PC-3 (cell line): ENCODE measurements around the gene MAP4K2.

Experiments used
- EZH2 ChIP-seq: fragments of 300-600 bp; sonication (generic); IDR thresholded peaks from one replicate; pipeline ENCODE4 v1.6.1; 2017; ENCODE audit warnings: antibody characterized with exemption, mild to moderate bottlenecking, low read length; ENCODE audit not compliant: unreplicated experiment
- TF ChIP-seq, protein P1 (sequence below): fragments of 300-600 bp; sonication (generic); conservative IDR thresholded peaks from 2 replicates; pipeline ENCODE4 v1.5.1; 2017; ENCODE audit warnings: antibody characterized with exemption, low read depth, mild to moderate bottlenecking, low read length

DNA sequence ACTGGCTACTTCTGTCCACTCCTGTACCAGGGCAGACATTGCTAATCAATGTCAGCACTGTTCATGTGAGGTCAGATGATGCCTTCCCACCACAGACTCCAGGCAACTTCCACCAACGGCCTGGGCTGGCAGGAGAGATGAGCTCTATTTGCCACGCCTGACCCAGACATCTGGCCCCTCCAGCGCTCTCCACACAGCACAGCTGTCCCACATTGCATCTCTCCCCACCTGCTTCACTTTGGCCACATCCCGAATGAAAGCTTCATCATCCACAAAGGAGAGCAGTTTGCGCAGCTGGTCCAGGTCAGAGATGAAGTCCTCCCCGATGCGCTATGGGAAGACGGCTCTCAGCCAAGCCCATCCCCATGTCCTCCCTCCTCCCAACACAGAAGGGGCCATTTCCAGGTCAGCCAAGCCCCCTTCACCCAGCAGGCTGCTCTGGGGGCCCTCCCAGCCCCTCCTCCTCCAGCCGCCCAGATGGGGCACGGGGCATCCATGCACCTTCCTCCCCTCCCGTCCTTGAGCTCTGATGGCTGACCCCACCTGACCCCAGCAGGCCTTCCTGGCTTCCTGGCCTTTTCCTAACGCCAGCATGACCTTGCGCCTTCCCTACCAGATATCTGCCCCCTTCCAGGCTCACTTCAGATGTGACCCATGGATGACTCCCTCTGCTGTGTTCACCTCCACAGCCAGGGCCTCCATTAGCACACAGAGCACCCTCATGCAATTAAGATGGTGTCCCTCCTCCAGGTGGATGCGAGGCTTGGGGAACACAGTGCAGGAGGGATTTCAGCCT is 50.6 kb downstream of the MAP4K2 start:
- TF ChIP-seq, protein P1, sequence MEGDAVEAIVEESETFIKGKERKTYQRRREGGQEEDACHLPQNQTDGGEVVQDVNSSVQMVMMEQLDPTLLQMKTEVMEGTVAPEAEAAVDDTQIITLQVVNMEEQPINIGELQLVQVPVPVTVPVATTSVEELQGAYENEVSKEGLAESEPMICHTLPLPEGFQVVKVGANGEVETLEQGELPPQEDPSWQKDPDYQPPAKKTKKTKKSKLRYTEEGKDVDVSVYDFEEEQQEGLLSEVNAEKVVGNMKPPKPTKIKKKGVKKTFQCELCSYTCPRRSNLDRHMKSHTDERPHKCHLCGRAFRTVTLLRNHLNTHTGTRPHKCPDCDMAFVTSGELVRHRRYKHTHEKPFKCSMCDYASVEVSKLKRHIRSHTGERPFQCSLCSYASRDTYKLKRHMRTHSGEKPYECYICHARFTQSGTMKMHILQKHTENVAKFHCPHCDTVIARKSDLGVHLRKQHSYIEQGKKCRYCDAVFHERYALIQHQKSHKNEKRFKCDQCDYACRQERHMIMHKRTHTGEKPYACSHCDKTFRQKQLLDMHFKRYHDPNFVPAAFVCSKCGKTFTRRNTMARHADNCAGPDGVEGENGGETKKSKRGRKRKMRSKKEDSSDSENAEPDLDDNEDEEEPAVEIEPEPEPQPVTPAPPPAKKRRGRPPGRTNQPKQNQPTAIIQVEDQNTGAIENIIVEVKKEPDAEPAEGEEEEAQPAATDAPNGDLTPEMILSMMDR: no peak
- no peak for TF ChIP-seq EZH2
